GM23338 (cell line): ENCODE data around the gene CORT.

Experiments
- EZH2 ChIP-seq: fragments of 200-600 bp; sonication (generic); IDR thresholded peaks from one replicate; pipeline ENCODE4 v1.8.0; 2017; ENCODE audit warnings: antibody characterized with exemption, mild to moderate bottlenecking, low read depth; ENCODE audit not compliant: unreplicated experiment
- POLR2AphosphoS5 ChIP-seq: IDR thresholded peaks from 2 replicates; pipeline ENCODE4 v1.6.1; 2016; ENCODE audit warnings: antibody characterized with exemption, low read depth
- REST ChIP-seq: IDR thresholded peaks from one replicate; pipeline ENCODE4 v1.6.1; 2018; ENCODE audit warnings: antibody characterized with exemption; ENCODE audit not compliant: unreplicated experiment
- TF ChIP-seq, protein P1 (sequence below), 2 experiments: fragments of 200-600 bp in 1 of 2; sonication (generic) in 1 of 2; conservative IDR thresholded peaks; 2 replicates each; pipeline versions ENCODE4 v1.5.1 to v1.6.1; 2016 to 2017; ENCODE audit warnings: antibody characterized with exemption in 2 of 2, low read depth in 2 of 2, mild to moderate bottlenecking in 2 of 2, moderate library complexity in 1 of 2

DNA sequence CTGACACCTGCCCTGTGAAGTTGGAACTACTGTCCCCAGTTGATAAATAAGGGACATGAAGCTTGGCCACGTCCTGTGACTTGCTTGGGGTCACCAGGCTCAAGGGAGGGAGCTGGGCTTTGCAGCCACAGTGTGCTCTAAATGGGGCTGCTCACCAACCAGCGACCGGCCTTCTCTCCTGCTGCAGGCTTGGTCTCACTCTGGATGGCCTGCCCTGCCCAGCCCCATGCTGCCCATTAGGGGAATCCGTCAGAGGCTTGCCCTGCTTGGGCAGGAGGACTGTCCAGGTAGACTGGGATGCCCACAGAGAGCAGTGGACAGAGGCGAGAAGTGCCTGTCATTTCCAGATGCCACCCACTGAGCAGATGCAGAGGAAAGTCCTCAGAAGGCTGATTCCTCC, 20.8 kb upstream of the CORT start:
- TF ChIP-seq POLR2AphosphoS5: no peak
- TF ChIP-seq, protein P1, sequence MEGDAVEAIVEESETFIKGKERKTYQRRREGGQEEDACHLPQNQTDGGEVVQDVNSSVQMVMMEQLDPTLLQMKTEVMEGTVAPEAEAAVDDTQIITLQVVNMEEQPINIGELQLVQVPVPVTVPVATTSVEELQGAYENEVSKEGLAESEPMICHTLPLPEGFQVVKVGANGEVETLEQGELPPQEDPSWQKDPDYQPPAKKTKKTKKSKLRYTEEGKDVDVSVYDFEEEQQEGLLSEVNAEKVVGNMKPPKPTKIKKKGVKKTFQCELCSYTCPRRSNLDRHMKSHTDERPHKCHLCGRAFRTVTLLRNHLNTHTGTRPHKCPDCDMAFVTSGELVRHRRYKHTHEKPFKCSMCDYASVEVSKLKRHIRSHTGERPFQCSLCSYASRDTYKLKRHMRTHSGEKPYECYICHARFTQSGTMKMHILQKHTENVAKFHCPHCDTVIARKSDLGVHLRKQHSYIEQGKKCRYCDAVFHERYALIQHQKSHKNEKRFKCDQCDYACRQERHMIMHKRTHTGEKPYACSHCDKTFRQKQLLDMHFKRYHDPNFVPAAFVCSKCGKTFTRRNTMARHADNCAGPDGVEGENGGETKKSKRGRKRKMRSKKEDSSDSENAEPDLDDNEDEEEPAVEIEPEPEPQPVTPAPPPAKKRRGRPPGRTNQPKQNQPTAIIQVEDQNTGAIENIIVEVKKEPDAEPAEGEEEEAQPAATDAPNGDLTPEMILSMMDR (conservative IDR thresholded peaks at IDR 0.05; ENCODE audit: low read depth in 2 of 2): no peak
- TF ChIP-seq EZH2: no peak
- no peak for TF ChIP-seq REST
